Measurements from ENCODE around the gene SLC9A9.

The SLC9A9 gene

GRCh38 chr3:143595456-143596077, 252.7 kb downstream of the SLC9A9 start:
- in situ Hi-C loops (cut with HindIII; ENCODE audit: low pct_ligation_motif_present, low pct_unique_long_range_greater_than_20kb, low sequenced_read_pairs): no loop called here
- no peak for DNase-seq

GRCh38 chr3:143594206-143594605, 254.1 kb downstream of the SLC9A9 start:
- in situ Hi-C loops (cut with HindIII; ENCODE audit: low pct_ligation_motif_present, low pct_unique_long_range_greater_than_20kb, low sequenced_read_pairs): no loop called here
- DNase-seq: no peak

GRCh38 chr3:143590660-143591059, 257.6 kb downstream of the SLC9A9 start:
- no peak for DNase-seq
- in situ Hi-C loops (cut with HindIII; ENCODE audit: low pct_ligation_motif_present, low pct_unique_long_range_greater_than_20kb, low sequenced_read_pairs): no loop called here

GRCh38 chr3:143586576-143586975, 261.7 kb downstream of the SLC9A9 start:
- in situ Hi-C loops (cut with HindIII; ENCODE audit: low pct_ligation_motif_present, low pct_unique_long_range_greater_than_20kb, low sequenced_read_pairs): no loop called here
- no peak for DNase-seq

- no peak for DNase-seq
- in situ Hi-C loops (cut with HindIII; ENCODE audit: low pct_ligation_motif_present, low pct_unique_long_range_greater_than_20kb, low sequenced_read_pairs): no loop called here
Observed at GRCh38 chr3:143585720-143586456, 262.4 kb downstream of the SLC9A9 start.

GRCh38 chr3:143584474-143584873, 263.8 kb downstream of the SLC9A9 start:
- no peak for DNase-seq
- in situ Hi-C loops (cut with HindIII; ENCODE audit: low pct_ligation_motif_present, low pct_unique_long_range_greater_than_20kb, low sequenced_read_pairs): no loop called here

GRCh38 chr3:143581972-143582722, 266.1 kb downstream of the SLC9A9 start:
- in situ Hi-C loops (cut with HindIII; ENCODE audit: low pct_ligation_motif_present, low pct_unique_long_range_greater_than_20kb, low sequenced_read_pairs): no loop called here
- no peak for DNase-seq

- no peak for DNase-seq
- in situ Hi-C loops (cut with HindIII; ENCODE audit: low pct_ligation_motif_present, low pct_unique_long_range_greater_than_20kb, low sequenced_read_pairs): no loop called here
Observed at GRCh38 chr3:143578810-143579435, 269.3 kb downstream of the SLC9A9 start.

- DNase-seq: no peak
- in situ Hi-C loops (cut with HindIII; ENCODE audit: low pct_ligation_motif_present, low pct_unique_long_range_greater_than_20kb, low sequenced_read_pairs): no loop called here
Observed at GRCh38 chr3:143576568-143577270, 271.5 kb downstream of the SLC9A9 start.

- no peak for DNase-seq
- in situ Hi-C loops (cut with HindIII; ENCODE audit: low pct_ligation_motif_present, low pct_unique_long_range_greater_than_20kb, low sequenced_read_pairs): no loop called here
Observed at GRCh38 chr3:143574933-143575332, 273.3 kb downstream of the SLC9A9 start.

GRCh38 chr3:143573610-143574303, 274.5 kb downstream of the SLC9A9 start:
- in situ Hi-C loops (cut with HindIII; ENCODE audit: low pct_ligation_motif_present, low pct_unique_long_range_greater_than_20kb, low sequenced_read_pairs): no loop called here
- DNase-seq: no peak

GRCh38 chr3:143571548-143571947, 276.7 kb downstream of the SLC9A9 start:
- no peak for DNase-seq
- in situ Hi-C loops (cut with HindIII; ENCODE audit: low pct_ligation_motif_present, low pct_unique_long_range_greater_than_20kb, low sequenced_read_pairs): no loop called here

- in situ Hi-C loops (cut with HindIII; ENCODE audit: low pct_ligation_motif_present, low pct_unique_long_range_greater_than_20kb, low sequenced_read_pairs): no loop called here
- DNase-seq: no peak
Observed at GRCh38 chr3:143567823-143568222, 280.4 kb downstream of the SLC9A9 start.

- DNase-seq: no peak
- in situ Hi-C loops (cut with HindIII; ENCODE audit: low pct_ligation_motif_present, low pct_unique_long_range_greater_than_20kb, low sequenced_read_pairs): no loop called here
Observed at GRCh38 chr3:143565951-143566350, 282.3 kb downstream of the SLC9A9 start.

- no peak for DNase-seq
- in situ Hi-C loops (cut with HindIII; ENCODE audit: low pct_ligation_motif_present, low pct_unique_long_range_greater_than_20kb, low sequenced_read_pairs): no loop called here
Observed at GRCh38 chr3:143563786-143564185, 284.5 kb downstream of the SLC9A9 start.

- in situ Hi-C loops (cut with HindIII; ENCODE audit: low pct_ligation_motif_present, low pct_unique_long_range_greater_than_20kb, low sequenced_read_pairs): no loop called here
- DNase-seq: no peak
Observed at GRCh38 chr3:143562789-143563188, 285.5 kb downstream of the SLC9A9 start.

- in situ Hi-C loops (cut with HindIII; ENCODE audit: low pct_ligation_motif_present, low pct_unique_long_range_greater_than_20kb, low sequenced_read_pairs): no loop called here
Observed at GRCh38 chr3:143559296-143559695, 289.0 kb downstream of the SLC9A9 start.

GRCh38 chr3:143552851-143553250, 295.4 kb downstream of the SLC9A9 start:
- no peak for DNase-seq
- in situ Hi-C loops (cut with HindIII; ENCODE audit: low pct_ligation_motif_present, low pct_unique_long_range_greater_than_20kb, low sequenced_read_pairs): no loop called here

More at GRCh38 chr3:143559296-143559695, 289.0 kb downstream of the SLC9A9 start:
- no peak for DNase-seq
